Natural killer cell (primary cell): ENCODE measurements around the gene SLC1A7. TPM values are rescaled to one million over a fixed set of nuclear protein-coding genes. Genes with fewer than 3 reads are reported as not detected.

Source experiments
- ATAC-seq, 3 donors: fragments of 150-1000 bp in 2 of 3; fragments of 200-7000 bp in 1 of 3; cut with Tn5 transposase; 1 replicate in 1 of 3; 2 replicates in 2 of 3; pipeline ENCODE4 v1.10.0; 2021; ENCODE audit warnings: mild to moderate bottlenecking in 2 of 3, moderate library complexity in 2 of 3
- DNase-seq, 2 donors: peaks; one replicate each; pipeline versions ENCODE4 v3.0.0 to v3.0.0-alpha.2; 2013 to 2021; ENCODE audit warnings: mixed read lengths in 1 of 2
- H3K27ac ChIP-seq: one replicate; pipeline ENCODE4 v1.5.1; 2013; ENCODE audit warnings: mild to moderate bottlenecking, low read length
- H3K27me3 ChIP-seq: one replicate; pipeline ENCODE4 v1.6.1; 2013; ENCODE audit warnings: low read length; ENCODE audit not compliant: control insufficient read depth, insufficient read depth
- H3K36me3 ChIP-seq: one replicate; pipeline ENCODE4 v1.6.1; 2013; ENCODE audit warnings: low read length; ENCODE audit not compliant: control insufficient read depth, insufficient read depth
- H3K4me1 ChIP-seq: one replicate; pipeline ENCODE4 v1.6.1; 2013; ENCODE audit warnings: low read length; ENCODE audit not compliant: control insufficient read depth, insufficient read depth
- H3K4me3 ChIP-seq: one replicate; pipeline ENCODE4 v1.5.1; 2013; ENCODE audit warnings: low read length
- H3K9me3 ChIP-seq: one replicate; pipeline ENCODE4 v1.6.1; 2013; ENCODE audit warnings: low read length; ENCODE audit not compliant: control insufficient read depth, insufficient read depth
- H3K27ac Mint-ChIP-seq, 2 donors: one replicate each; pipeline ENCODE4 v1.8.0; 2022; ENCODE audit warnings: mild to moderate bottlenecking in 2 of 2, mixed read lengths in 2 of 2, moderate library complexity in 1 of 2
- H3K27me3 Mint-ChIP-seq, 2 donors: one replicate each; pipeline ENCODE4 v1.8.0; 2022; ENCODE audit warnings: low read depth in 2 of 2, mixed read lengths in 2 of 2
- H3K36me3 Mint-ChIP-seq: one replicate; pipeline ENCODE4 v1.8.0; 2022; ENCODE audit warnings: mixed read lengths
- H3K4me1 Mint-ChIP-seq, 2 donors: one replicate each; pipeline ENCODE4 v1.8.0; 2022; ENCODE audit warnings: mixed read lengths in 2 of 2
- H3K4me3 Mint-ChIP-seq: one replicate; pipeline ENCODE4 v1.8.0; 2022; ENCODE audit warnings: mild to moderate bottlenecking, moderate library complexity, mixed read lengths
- H3K9me3 Mint-ChIP-seq, 2 donors: one replicate each; pipeline ENCODE4 v1.8.0; 2022; ENCODE audit warnings: mixed read lengths in 2 of 2
- CTCF ChIP-seq: fragments of 200-600 bp; IDR thresholded peaks from one replicate; pipeline ENCODE4 v1.8.0; 2022; ENCODE audit warnings: antibody characterized with exemption
- WGBS: methylation state at CpG from one replicate; pipeline ENCODE4 v1.1.7; 2013; ENCODE audit warnings: missing lambda C conversion rate; ENCODE audit not compliant: insufficient coverage; 5-methylcytosine and 5-hydroxymethylcytosine counted together
- intact Hi-C: fragments of 100-400 bp; cut with micrococcal nuclease; formaldehyde crosslinking; loops from one replicate; pipeline ENCODE4 v1.14.2; 2022
- total RNA-seq, 4 donors: library from RNA; stranded (reverse); fragments of 120-200 nt in 1 of 4; gene quantifications; one replicate each; pipeline versions ENCODE4 v1.2.3 to v1.2.4, GENCODE V29; 2013 to 2022

SLC1A7 gene
- total RNA-seq, 3 donors from 2014 or later (not counting 1 experiment from before 2014, with no cell fraction given): 16.0 to 23.9 (median 20.5) TPM

- H3K36me3 ChIP-seq: no peaks in the 10 kb centered on the region
- H3K4me1 Mint-ChIP-seq: peaks cover 0 to 5% of the 10 kb centered on the region in 2 donors
- H3K4me1 ChIP-seq: peaks cover 23% of the 10 kb centered on the region
- H3K27ac ChIP-seq: peak overlapping the region; percentile 29
- no peaks in the 10 kb centered on the region for H3K36me3 Mint-ChIP-seq
- WGBS: 81% methylated on average over 6 of the region's 6 CpGs
- no peaks in the 10 kb centered on the region for H3K9me3 Mint-ChIP-seq
- intact Hi-C loops: loop anchor here (2.0 to 10.0 kb wide), 5 partner anchors 49 to 1286 kb away; partner anchors contain the start of gene ZYG11A
- no peak overlapping the region for H3K4me3 Mint-ChIP-seq
- no peak for DNase-seq
- peak in 2 of 3 donors; percentile 34 to 46 for ATAC-seq
- H3K27me3 ChIP-seq: no peaks in the 10 kb centered on the region
- no peak overlapping the region for H3K4me3 ChIP-seq
- H3K27ac Mint-ChIP-seq: no peak overlapping the region
- no peak for TF ChIP-seq CTCF
- no peaks in the 10 kb centered on the region for H3K9me3 ChIP-seq
- peaks cover 0 to 3% of the 10 kb centered on the region in 2 donors for H3K27me3 Mint-ChIP-seq
These were observed 40.9 kb upstream of the SLC1A7 start for GRCh38 chr1:53183095-53183990.

- no peaks in the 10 kb centered on the region for H3K36me3 Mint-ChIP-seq
- Histone ChIP-seq H3K4me1 (peaks cover 23% of the 10 kb centered on the region), H3K27me3 (no peaks in the 10 kb centered on the region), H3K36me3 (no peaks in the 10 kb centered on the region), H3K4me3 (no peak overlapping the region), H3K9me3 (no peaks in the 10 kb centered on the region), H3K27ac (no peak overlapping the region)
- ATAC-seq: no peak
- WGBS: 70% methylated on average over 3 of the region's 3 CpGs
- DNase-seq: no peak
- no peak overlapping the region for H3K27ac Mint-ChIP-seq
- no peak for TF ChIP-seq CTCF
- peaks cover 0 to 3% of the 10 kb centered on the region in 2 donors for H3K27me3 Mint-ChIP-seq
- peaks cover 0 to 5% of the 10 kb centered on the region in 2 donors for H3K4me1 Mint-ChIP-seq
- H3K4me3 Mint-ChIP-seq: no peak overlapping the region
- intact Hi-C loops: loop anchor here (1.0 to 10.0 kb wide), 7 partner anchors 48 to 1285 kb away; partner anchors contain the start of gene ZYG11A
- no peaks in the 10 kb centered on the region for H3K9me3 Mint-ChIP-seq
These were observed 40.3 kb upstream of the SLC1A7 start for GRCh38 chr1:53182716-53183094.

GRCh38 chr1:53182111-53182593 is 39.7 kb upstream of the SLC1A7 start:
- no peaks in the 10 kb centered on the region for H3K27me3 Mint-ChIP-seq
- no peaks in the 10 kb centered on the region for H3K36me3 Mint-ChIP-seq
- no peak overlapping the region for H3K27ac Mint-ChIP-seq
- ATAC-seq: peak; percentile 84 to 94 (median 93)
- no peak overlapping the region for H3K4me3 Mint-ChIP-seq
- Histone ChIP-seq H3K4me3 (no peak overlapping the region), H3K9me3 (no peaks in the 10 kb centered on the region), H3K27ac (no peak overlapping the region), H3K36me3 (no peaks in the 10 kb centered on the region), H3K27me3 (no peaks in the 10 kb centered on the region), H3K4me1 (peaks cover 23% of the 10 kb centered on the region)
- DNase-seq: peak; percentile 79 to 91
- peaks cover 0 to 9% of the 10 kb centered on the region in 2 donors for H3K4me1 Mint-ChIP-seq
- peak; percentile 92 for TF ChIP-seq CTCF
- WGBS: 26% methylated on average over 15 of the region's 16 CpGs
- intact Hi-C loops: loop anchor here (1.0 to 10.0 kb wide), 7 partner anchors 47 to 1285 kb away; partner anchors contain the start of gene ZYG11A
- H3K9me3 Mint-ChIP-seq: no peaks in the 10 kb centered on the region
